Central memory CD4-positive, alpha-beta T cell (primary cell): ENCODE measurements around the gene HOMER2.

Source experiments
- DNase-seq: peaks from one replicate; pipeline ENCODE4 v3.0.0; 2022

HOMER2 gene

GRCh38 chr15:82855286-82856100 is 97.0 kb downstream of the HOMER2 start:
- no peak for DNase-seq

GRCh38 chr15:82854554-82854953 is 98.0 kb downstream of the HOMER2 start:
- DNase-seq = no peak

- DNase-seq = no peak
Measured at GRCh38 chr15:82852941-82853561, 99.5 kb downstream of the HOMER2 start.

GRCh38 chr15:82851981-82852511 is 100.5 kb downstream of the HOMER2 start:
- no peak for DNase-seq

- DNase-seq = no peak
Measured at GRCh38 chr15:82851306-82851850, 101.1 kb downstream of the HOMER2 start.

- no peak for DNase-seq
Measured at GRCh38 chr15:82850731-82851130, 101.8 kb downstream of the HOMER2 start.

GRCh38 chr15:82849556-82850512 is 102.7 kb downstream of the HOMER2 start:
- DNase-seq = peak; percentile 27

GRCh38 chr15:82848241-82848993 is 104.1 kb downstream of the HOMER2 start:
- no peak for DNase-seq

GRCh38 chr15:82847703-82848102 is 104.8 kb downstream of the HOMER2 start:
- no peak for DNase-seq

- DNase-seq = no peak
Measured at GRCh38 chr15:82846621-82847020, 105.9 kb downstream of the HOMER2 start.

GRCh38 chr15:82845686-82846085 is 106.8 kb downstream of the HOMER2 start:
- no peak for DNase-seq

GRCh38 chr15:82843566-82843965 is 109.0 kb downstream of the HOMER2 start:
- no peak for DNase-seq

GRCh38 chr15:82840166-82840565 is 112.4 kb downstream of the HOMER2 start:
- DNase-seq = no peak

- no peak for DNase-seq
Measured at GRCh38 chr15:82839136-82839535, 113.4 kb downstream of the HOMER2 start.

GRCh38 chr15:82838096-82838735 is 114.3 kb downstream of the HOMER2 start:
- DNase-seq = no peak

- no peak for DNase-seq
Measured at GRCh38 chr15:82835391-82835917, 117.1 kb downstream of the HOMER2 start.

- no peak for DNase-seq
Measured at GRCh38 chr15:82833362-82833682, 119.2 kb downstream of the HOMER2 start.

GRCh38 chr15:82832601-82833361 is 119.7 kb downstream of the HOMER2 start:
- no peak for DNase-seq

GRCh38 chr15:82831894-82832600 is 120.5 kb downstream of the HOMER2 start:
- DNase-seq = no peak
